NOMO-1 treated with DMSO at 0.1 percent for 48 hours (cell line): ENCODE results near the gene PPP1R3A.

ENCODE experiments used
- DNase-seq: peaks from one replicate; lab custom pipeline; 2025; ENCODE audit not compliant: unreplicated experiment; lab: John Stamatoyannopoulos, UW

The PPP1R3A gene

GRCh38 chr7:113878394-113878992, 40.3 kb downstream of the PPP1R3A start:
- no peak for DNase-seq

- DNase-seq = no peak
These were observed 43.6 kb downstream of the PPP1R3A start for GRCh38 chr7:113875224-113875623.

GRCh38 chr7:113873554-113874151, 45.2 kb downstream of the PPP1R3A start:
- DNase-seq = no peak

- no peak for DNase-seq
These were observed 45.8 kb downstream of the PPP1R3A start for GRCh38 chr7:113872981-113873380.

GRCh38 chr7:113867325-113867724, 51.5 kb downstream of the PPP1R3A start:
- DNase-seq = no peak

- no peak for DNase-seq
These were observed 62.8 kb downstream of the PPP1R3A start for GRCh38 chr7:113856010-113856409.

GRCh38 chr7:113840954-113841353, 77.9 kb downstream of the PPP1R3A start:
- DNase-seq = no peak

GRCh38 chr7:113835367-113835766, 83.4 kb downstream of the PPP1R3A start:
- no peak for DNase-seq

- DNase-seq = no peak
These were observed 86.5 kb downstream of the PPP1R3A start for GRCh38 chr7:113832196-113832745.

- no peak for DNase-seq
These were observed 87.3 kb downstream of the PPP1R3A start for GRCh38 chr7:113831556-113831955.

- no peak for DNase-seq
These were observed 90.2 kb downstream of the PPP1R3A start for GRCh38 chr7:113828581-113828980.
